DMS114 treated with DMSO at 0.1 percent for 48 hours (cell line): ENCODE data around the gene MPZ.

Experiments
- DNase-seq: peaks from one replicate; lab custom pipeline; 2025; ENCODE audit not compliant: unreplicated experiment; lab: John Stamatoyannopoulos, UW

Gene MPZ

GRCh38 chr1:161304927-161305866 lies 4.6 kb downstream of the MPZ start:
- DNase-seq, result no peak

- no peak for DNase-seq
Measured at GRCh38 chr1:161300478-161300877, 9.3 kb downstream of the MPZ start.

- DNase-seq, result no peak
Measured at GRCh38 chr1:161299347-161299746, 10.4 kb downstream of the MPZ start.

- DNase-seq, result no peak
Measured at GRCh38 chr1:161298116-161298515, 11.7 kb downstream of the MPZ start.

- no peak for DNase-seq
Measured at GRCh38 chr1:161297415-161297814, 12.4 kb downstream of the MPZ start.

GRCh38 chr1:161290779-161291178 lies 19.0 kb downstream of the MPZ start:
- no peak for DNase-seq

- DNase-seq, result no peak
Measured at GRCh38 chr1:161287482-161288054, 22.2 kb downstream of the MPZ start.

- no peak for DNase-seq
Measured at GRCh38 chr1:161285521-161285920, 24.2 kb downstream of the MPZ start.

- DNase-seq, result no peak
Measured at GRCh38 chr1:161285113-161285512, 24.7 kb downstream of the MPZ start.

GRCh38 chr1:161282991-161283390 lies 26.8 kb downstream of the MPZ start:
- no peak for DNase-seq

- no peak for DNase-seq
Measured at GRCh38 chr1:161274874-161275273, 34.9 kb downstream of the MPZ start.

- no peak for DNase-seq
Measured at GRCh38 chr1:161273402-161273801, 36.4 kb downstream of the MPZ start.

- no peak for DNase-seq
Measured at GRCh38 chr1:161267321-161267720, 42.4 kb downstream of the MPZ start.

GRCh38 chr1:161266836-161267235 lies 42.9 kb downstream of the MPZ start:
- DNase-seq, result no peak

- DNase-seq, result no peak
Measured at GRCh38 chr1:161266202-161266601, 43.6 kb downstream of the MPZ start.

GRCh38 chr1:161265305-161265704 lies 44.5 kb downstream of the MPZ start:
- DNase-seq, result no peak

- no peak for DNase-seq
Measured at GRCh38 chr1:161261261-161262235, 48.2 kb downstream of the MPZ start.

- no peak for DNase-seq
Measured at GRCh38 chr1:161260376-161261260, 49.1 kb downstream of the MPZ start.

- DNase-seq, result no peak
Measured at GRCh38 chr1:161259765-161260164, 50.0 kb downstream of the MPZ start.

- no peak for DNase-seq
Measured at GRCh38 chr1:161259345-161259702, 50.4 kb downstream of the MPZ start.
